ENCODE measurements around the gene GLB1L. TPM values are rescaled to one million over a fixed set of nuclear protein-coding genes. Genes with fewer than 3 reads are reported as not detected.
A peak's percentile ranks its signal among the peaks of the same experiment; 100 is the strongest.

The GLB1L gene
- total RNA-seq, 1 experiment from 2014 or later, result 6.1 TPM

GRCh38 chr2:219294356-219295351 is 49.4 kb upstream of the GLB1L start (continued):
- peak; percentile 15; the same call in 1 of the 2 replicates for TF ChIP-seq NFE2L1 (CRISPR knock-in tag; IDR thresholded peaks at IDR 0.05)
- TF ChIP-seq NFYB (CRISPR knock-in tag; conservative IDR thresholded peaks at IDR 0.05; ENCODE audit: low read depth), result no peak
- no peak for TF ChIP-seq PREB (CRISPR knock-in tag; IDR thresholded peaks at IDR 0.05; ENCODE audit: borderline replicate concordance)
- no peak for TF ChIP-seq CBFB (CRISPR knock-in tag; IDR thresholded peaks at IDR 0.05; ENCODE audit: low read depth)
- 0 out of 2 replicates have a peak, but pooled peaks have one; percentile 37 for TF ChIP-seq E2F5 (CRISPR knock-in tag; IDR thresholded peaks at IDR 0.05)
- TF ChIP-seq EMX1 (CRISPR knock-in tag; IDR thresholded peaks at IDR 0.05), result peak; percentile 52; the same call in 1 of the 2 replicates
- TF ChIP-seq FOXK1 (CRISPR knock-in tag; IDR thresholded peaks at IDR 0.05), result peak; percentile 71; the same call in 1 of the 2 replicates
- 0 out of 2 replicates have a peak, but pooled peaks have one; percentile 20 for TF ChIP-seq ERG (CRISPR knock-in tag; IDR thresholded peaks at IDR 0.05)
- peak; percentile 59; the same call in 1 of the 2 replicates for TF ChIP-seq ATF1 (CRISPR knock-in tag; IDR thresholded peaks at IDR 0.05)
- no peak for TF ChIP-seq ZNF121 (CRISPR knock-in tag; IDR thresholded peaks at IDR 0.05)
- TF ChIP-seq OVOL2 (CRISPR knock-in tag; IDR thresholded peaks at IDR 0.05; ENCODE audit: borderline replicate concordance), result no peak
- peak; percentile 77; the same call in 1 of the 2 replicates for TF ChIP-seq ESRRA (CRISPR knock-in tag; IDR thresholded peaks at IDR 0.05; ENCODE audit: borderline replicate concordance)
- TF ChIP-seq CTCF (IDR thresholded peaks at IDR 0.05), result peak; percentile 96
- 0 out of 2 replicates have a peak, but pooled peaks have one; percentile 59 for TF ChIP-seq ZNF138 (CRISPR knock-in tag; conservative IDR thresholded peaks at IDR 0.05)
- TF ChIP-seq E2F4 (CRISPR knock-in tag; IDR thresholded peaks at IDR 0.05; ENCODE audit: borderline replicate concordance, low read depth), result no peak
- TF ChIP-seq CREB1 (CRISPR knock-in tag; IDR thresholded peaks at IDR 0.05), result 0 out of 2 replicates have a peak, but pooled peaks have one; percentile 28
- peak; percentile 75; the same call in 1 of the 2 replicates for TF ChIP-seq ZBTB21 (CRISPR knock-in tag; IDR thresholded peaks at IDR 0.05; ENCODE audit: borderline replicate concordance)
- no peak for TF ChIP-seq ATF6 (CRISPR knock-in tag; IDR thresholded peaks at IDR 0.05)
- TF ChIP-seq TEAD1 (CRISPR knock-in tag; IDR thresholded peaks at IDR 0.05), result peak; percentile 54; the same call in 1 of the 2 replicates
- peak; percentile 64 for TF ChIP-seq PRDM15 (CRISPR knock-in tag; IDR thresholded peaks at IDR 0.05)
- peak; percentile 100 for TF ChIP-seq HMGXB4 (CRISPR knock-in tag; IDR thresholded peaks at IDR 0.05)
- no peak for TF ChIP-seq CDX4 (CRISPR knock-in tag; IDR thresholded peaks at IDR 0.05; ENCODE audit: borderline replicate concordance)

All from WTC11 (cell line).